ENCODE measurements around the gene ACTR8. TPM values are rescaled to one million over a fixed set of nuclear protein-coding genes. Genes with fewer than 3 reads are reported as not detected.
"Not testable (repeated sequence)": the region's sequence is repeated elsewhere in the genome, so short reads cannot be mapped to it uniquely, and the experiment has no call there.

The ACTR8 gene, protein sequence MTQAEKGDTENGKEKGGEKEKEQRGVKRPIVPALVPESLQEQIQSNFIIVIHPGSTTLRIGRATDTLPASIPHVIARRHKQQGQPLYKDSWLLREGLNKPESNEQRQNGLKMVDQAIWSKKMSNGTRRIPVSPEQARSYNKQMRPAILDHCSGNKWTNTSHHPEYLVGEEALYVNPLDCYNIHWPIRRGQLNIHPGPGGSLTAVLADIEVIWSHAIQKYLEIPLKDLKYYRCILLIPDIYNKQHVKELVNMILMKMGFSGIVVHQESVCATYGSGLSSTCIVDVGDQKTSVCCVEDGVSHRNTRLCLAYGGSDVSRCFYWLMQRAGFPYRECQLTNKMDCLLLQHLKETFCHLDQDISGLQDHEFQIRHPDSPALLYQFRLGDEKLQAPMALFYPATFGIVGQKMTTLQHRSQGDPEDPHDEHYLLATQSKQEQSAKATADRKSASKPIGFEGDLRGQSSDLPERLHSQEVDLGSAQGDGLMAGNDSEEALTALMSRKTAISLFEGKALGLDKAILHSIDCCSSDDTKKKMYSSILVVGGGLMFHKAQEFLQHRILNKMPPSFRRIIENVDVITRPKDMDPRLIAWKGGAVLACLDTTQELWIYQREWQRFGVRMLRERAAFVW
- total RNA-seq = 42.0 and 42.7 TPM in 2 replicates

DNA sequence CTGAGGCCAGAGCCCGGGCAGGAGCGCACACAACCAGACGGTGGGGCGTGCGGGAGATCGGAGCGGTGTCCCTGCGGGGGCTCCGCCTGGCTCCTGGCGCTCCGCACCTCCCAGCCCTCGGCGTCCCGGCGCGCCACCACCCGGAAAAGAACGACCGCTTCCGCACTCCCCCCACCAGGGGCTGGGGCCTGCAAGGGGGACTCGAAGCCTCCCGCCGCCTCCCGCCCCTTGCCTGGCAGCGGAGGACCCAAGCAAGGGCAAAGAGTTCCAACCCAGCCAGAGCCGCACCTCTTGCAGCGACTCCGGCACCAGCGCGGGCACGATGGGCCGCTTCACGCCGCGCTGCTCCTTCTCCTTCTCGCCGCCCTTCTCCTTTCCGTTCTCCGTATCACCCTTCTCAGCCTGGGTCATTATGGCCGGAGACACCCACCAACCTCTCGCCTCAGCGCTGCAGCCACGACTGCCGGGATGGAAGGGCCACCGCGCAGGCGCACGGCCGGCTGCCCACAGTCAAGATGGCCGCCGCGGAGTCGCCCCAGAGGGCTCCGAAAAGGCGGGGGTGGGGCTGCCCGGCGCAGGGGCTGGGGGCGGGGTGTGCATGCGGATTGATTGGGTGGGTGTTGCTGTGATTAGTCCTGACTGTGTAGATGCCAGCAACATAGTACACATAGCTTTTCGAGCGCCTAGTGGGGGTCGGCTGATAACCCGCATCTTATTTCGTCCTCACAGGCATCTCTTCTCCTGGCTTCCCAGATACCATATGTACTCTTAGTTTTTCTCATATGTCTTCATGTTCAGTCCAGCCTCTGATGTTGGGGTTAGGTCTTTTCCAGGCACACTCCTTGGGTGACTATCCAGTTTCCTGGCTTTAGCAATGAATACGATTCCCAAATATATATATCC is at the start of gene ACTR8:
ACTR8 (minus strand) TSS at position 462 of the 903 bp plus-strand sequence; CDS start at position 411, 51 bp downstream.
- ATAC-seq (ENCODE audit: low read depth) (peak; percentile 93), DNase-seq (peak; percentile 88)
- peaks cover 64% of the 10 kb centered on the region for H3K36me3 Mint-ChIP-seq (ENCODE audit: low read depth)
- no peaks in the 10 kb centered on the region for H3K27me3 Mint-ChIP-seq
- peak within 1 kb of the TSS; percentile 100 for H3K4me3 Mint-ChIP-seq
- POLR2A ChIA-PET = interaction anchor here (0.7 to 4.3 kb wide), 4 partner anchors 9 to 534 kb away, joined by 3 to 52 read pairs (median 4); partner anchors contain the start of genes DCP1A and SELENOK
- H3K4me1 Mint-ChIP-seq = peaks cover 23% of the 10 kb centered on the region
- intact Hi-C loops (cut with micrococcal nuclease) = loop anchor here (1.0 kb wide), 1 partner anchor 9 kb away; the partner anchor contains the start of gene SELENOK
- CTCF ChIA-PET = no interaction called here
- TF ChIP-seq, protein P1, sequence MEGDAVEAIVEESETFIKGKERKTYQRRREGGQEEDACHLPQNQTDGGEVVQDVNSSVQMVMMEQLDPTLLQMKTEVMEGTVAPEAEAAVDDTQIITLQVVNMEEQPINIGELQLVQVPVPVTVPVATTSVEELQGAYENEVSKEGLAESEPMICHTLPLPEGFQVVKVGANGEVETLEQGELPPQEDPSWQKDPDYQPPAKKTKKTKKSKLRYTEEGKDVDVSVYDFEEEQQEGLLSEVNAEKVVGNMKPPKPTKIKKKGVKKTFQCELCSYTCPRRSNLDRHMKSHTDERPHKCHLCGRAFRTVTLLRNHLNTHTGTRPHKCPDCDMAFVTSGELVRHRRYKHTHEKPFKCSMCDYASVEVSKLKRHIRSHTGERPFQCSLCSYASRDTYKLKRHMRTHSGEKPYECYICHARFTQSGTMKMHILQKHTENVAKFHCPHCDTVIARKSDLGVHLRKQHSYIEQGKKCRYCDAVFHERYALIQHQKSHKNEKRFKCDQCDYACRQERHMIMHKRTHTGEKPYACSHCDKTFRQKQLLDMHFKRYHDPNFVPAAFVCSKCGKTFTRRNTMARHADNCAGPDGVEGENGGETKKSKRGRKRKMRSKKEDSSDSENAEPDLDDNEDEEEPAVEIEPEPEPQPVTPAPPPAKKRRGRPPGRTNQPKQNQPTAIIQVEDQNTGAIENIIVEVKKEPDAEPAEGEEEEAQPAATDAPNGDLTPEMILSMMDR (IDR thresholded peaks at IDR 0.05) = no peak
- H3K9me3 Mint-ChIP-seq = no peaks in the 10 kb centered on the region
- H3K27ac Mint-ChIP-seq = peak within 1 kb of the TSS; percentile 92

DNA sequence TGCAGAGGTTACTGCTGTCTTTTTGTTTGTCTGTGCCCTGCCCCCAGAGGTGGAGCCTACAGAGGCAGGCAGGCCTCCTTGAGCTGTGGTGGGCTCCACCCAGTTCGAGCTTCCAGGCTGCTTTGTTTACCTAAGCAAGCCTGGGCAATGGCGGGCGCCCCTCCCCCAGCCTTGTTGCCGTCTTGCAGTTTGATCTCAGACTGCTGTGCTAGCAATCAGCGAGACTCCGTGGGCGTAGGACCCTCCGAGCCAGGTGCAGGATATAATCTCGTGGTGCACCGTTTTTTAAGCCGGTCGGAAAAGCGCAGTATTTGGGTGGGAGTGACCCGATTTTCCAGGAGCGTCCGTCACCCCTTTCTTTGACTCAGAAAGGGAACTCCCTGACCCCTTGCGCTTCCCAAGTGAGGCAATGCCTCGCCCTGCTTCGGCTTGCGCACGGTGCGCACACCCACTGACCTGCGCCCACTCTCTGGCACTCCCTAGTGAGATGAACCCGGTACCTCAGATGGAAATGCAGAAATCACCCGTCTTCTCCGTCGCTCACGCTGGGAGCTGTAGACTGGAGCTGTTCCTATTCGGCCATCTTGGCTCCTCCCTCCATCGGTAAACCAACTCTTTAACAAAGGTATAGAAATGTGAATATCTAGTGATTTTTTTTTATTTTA is 45.4 kb upstream of the ACTR8 start:
- H3K27ac Mint-ChIP-seq; H3K4me3 Mint-ChIP-seq; H3K9me3 Mint-ChIP-seq; POLR2A ChIA-PET; intact Hi-C loops (cut with micrococcal nuclease); H3K36me3 Mint-ChIP-seq (ENCODE audit: low read depth); ATAC-seq (ENCODE audit: low read depth); H3K4me1 Mint-ChIP-seq; DNase-seq: not testable (repeated sequence)
- CTCF ChIA-PET = interaction anchor here (2.3 kb wide), 1 partner anchor 11 kb away, joined by 12 read pairs; no protein-coding TSS in a partner anchor
- H3K27me3 Mint-ChIP-seq = peaks cover 26% of the 10 kb centered on the region

- H3K27me3 Mint-ChIP-seq = peaks cover 19% of the 10 kb centered on the region
- no peaks in the 10 kb centered on the region for H3K4me1 Mint-ChIP-seq
- TF ChIP-seq, protein P1 (IDR thresholded peaks at IDR 0.05) = no peak
- H3K9me3 Mint-ChIP-seq = peaks cover 14% of the 10 kb centered on the region
- intact Hi-C loops (cut with micrococcal nuclease) = loop anchor here (2.0 kb wide), 1 partner anchor 546 kb away; no protein-coding TSS in a partner anchor
- ChIA-PET CTCF (interaction anchor here (1.5 kb wide), 1 partner anchor 224 kb away, joined by 4 read pairs; no protein-coding TSS in a partner anchor), POLR2A (no interaction called here)
- DNase-seq = no peak
- ATAC-seq (ENCODE audit: low read depth) = no peak
- H3K36me3 Mint-ChIP-seq (ENCODE audit: low read depth) = peaks cover 5% of the 10 kb centered on the region
- H3K27ac Mint-ChIP-seq = no peak overlapping the region
- no peak overlapping the region for H3K4me3 Mint-ChIP-seq
Measured at GRCh38 chr3:53921296-53921695, 39.3 kb upstream of the ACTR8 start.

GRCh38 chr3:53919741-53920140 is 37.8 kb upstream of the ACTR8 start:
- TF ChIP-seq, protein P1 (IDR thresholded peaks at IDR 0.05) = no peak
- Mint-ChIP-seq H3K27me3 (peaks cover 25% of the 10 kb centered on the region), H3K27ac (no peak overlapping the region), H3K36me3 (ENCODE audit: low read depth) (peaks cover 5% of the 10 kb centered on the region), H3K9me3 (peaks cover 13% of the 10 kb centered on the region), H3K4me3 (no peak overlapping the region), H3K4me1 (no peaks in the 10 kb centered on the region)
- ATAC-seq (ENCODE audit: low read depth) = no peak
- DNase-seq = no peak
- CTCF ChIA-PET = no interaction called here
- intact Hi-C loops (cut with micrococcal nuclease) = loop anchor here (2.0 kb wide), 1 partner anchor 545 kb away; no protein-coding TSS in a partner anchor
- POLR2A ChIA-PET = no interaction called here

DNA sequence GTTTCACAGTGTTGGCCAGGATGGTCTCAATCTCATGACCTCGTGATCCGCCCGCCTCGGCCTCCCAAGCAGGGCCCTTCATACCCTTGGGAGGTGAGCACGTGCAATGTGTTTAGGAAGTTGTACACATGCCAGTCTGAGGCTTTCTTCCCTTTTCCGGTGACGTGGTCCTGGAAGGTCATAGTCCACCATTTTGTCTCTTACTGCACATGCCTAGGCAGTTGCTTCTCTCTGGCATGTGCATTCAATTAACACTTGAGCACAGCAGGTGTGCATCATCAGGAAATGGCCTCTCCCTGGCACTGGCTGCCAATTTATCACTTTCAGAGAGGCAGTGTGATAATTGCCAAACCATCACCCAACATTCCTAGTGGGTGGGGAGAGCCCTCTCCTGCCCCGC is 31.4 kb upstream of the ACTR8 start:
- Mint-ChIP-seq H3K27me3 (peaks cover 31% of the 10 kb centered on the region), H3K9me3 (peaks cover 7% of the 10 kb centered on the region), H3K27ac (no peak overlapping the region), H3K36me3 (ENCODE audit: low read depth) (no peaks in the 10 kb centered on the region), H3K4me3 (no peak overlapping the region), H3K4me1 (no peaks in the 10 kb centered on the region)
- DNase-seq = no peak
- POLR2A ChIA-PET = no interaction called here
- TF ChIP-seq, protein P1 (IDR thresholded peaks at IDR 0.05) = no peak
- ATAC-seq (ENCODE audit: low read depth) = no peak
- CTCF ChIA-PET = no interaction called here
- intact Hi-C loops (cut with micrococcal nuclease) = no loop called here
